HPDE6-E6E7 (cell line): Measurements from ENCODE around the gene SNX18.

Source experiments
- DNase-seq: peaks from one replicate; pipeline ENCODE4 v3.0.0; 2011; ENCODE audit warnings: missing footprints; ENCODE audit errors: extremely low spot score

The SNX18 gene

GRCh38 chr5:54539001-54539400 lies 21.4 kb downstream of the SNX18 start:
- no peak for DNase-seq

GRCh38 chr5:54540286-54540685 lies 22.7 kb downstream of the SNX18 start:
- no peak for DNase-seq

- no peak for DNase-seq
Observed at GRCh38 chr5:54541823-54542783, 24.5 kb downstream of the SNX18 start.

- DNase-seq, result no peak
Observed at GRCh38 chr5:54544044-54544443, 26.5 kb downstream of the SNX18 start.

- no peak for DNase-seq
Observed at GRCh38 chr5:54545796-54546195, 28.2 kb downstream of the SNX18 start.

GRCh38 chr5:54547711-54548250 lies 30.2 kb downstream of the SNX18 start:
- DNase-seq, result no peak

- no peak for DNase-seq
Observed at GRCh38 chr5:54548565-54548964, 31.0 kb downstream of the SNX18 start.

- no peak for DNase-seq
Observed at GRCh38 chr5:54551292-54551691, 33.7 kb downstream of the SNX18 start.

GRCh38 chr5:54551926-54552325 lies 34.4 kb downstream of the SNX18 start:
- DNase-seq, result no peak

GRCh38 chr5:54552446-54552845 lies 34.9 kb downstream of the SNX18 start:
- no peak for DNase-seq

GRCh38 chr5:54553659-54554207 lies 36.2 kb downstream of the SNX18 start:
- DNase-seq, result no peak

GRCh38 chr5:54556141-54556540 lies 38.6 kb downstream of the SNX18 start:
- DNase-seq, result no peak

- DNase-seq, result no peak
Observed at GRCh38 chr5:54558362-54558761, 40.8 kb downstream of the SNX18 start.

GRCh38 chr5:54561651-54562050 lies 44.1 kb downstream of the SNX18 start:
- DNase-seq, result no peak

- no peak for DNase-seq
Observed at GRCh38 chr5:54563083-54563761, 45.7 kb downstream of the SNX18 start.

- no peak for DNase-seq
Observed at GRCh38 chr5:54567996-54568395, 50.4 kb downstream of the SNX18 start.

GRCh38 chr5:54570916-54571315 lies 53.4 kb downstream of the SNX18 start:
- DNase-seq, result no peak

GRCh38 chr5:54571462-54571861 lies 53.9 kb downstream of the SNX18 start:
- DNase-seq, result no peak

GRCh38 chr5:54573812-54574489 lies 56.4 kb downstream of the SNX18 start:
- DNase-seq, result no peak

GRCh38 chr5:54577528-54577927 lies 60.0 kb downstream of the SNX18 start:
- no peak for DNase-seq

GRCh38 chr5:54577937-54578653 lies 60.5 kb downstream of the SNX18 start:
- DNase-seq, result no peak
